Lower lobe of right lung (tissue), 2 donors: ENCODE data around the gene CRIP1. TPM values are rescaled to one million over a fixed set of nuclear protein-coding genes. Genes with fewer than 3 reads are reported as not detected.
A peak's percentile ranks its signal among the peaks of the same experiment; 100 is the strongest.

ENCODE experiments used
- ATAC-seq, 2 donors: fragments of 200-7000 bp; cut with Tn5 transposase; one replicate each; pipeline ENCODE4 v1.9.1; 2020 to 2022; ENCODE audit warnings: mild to moderate bottlenecking in 2 of 2, moderate library complexity in 2 of 2
- DNase-seq: peaks from one replicate; pipeline ENCODE4 v3.0.0-alpha.2; 2020
- H3K27ac ChIP-seq: fragments of 200-600 bp; one replicate; pipeline ENCODE4 v1.8.0; 2022
- H3K27me3 ChIP-seq: fragments of 200-600 bp; one replicate; pipeline ENCODE4 v1.8.0; 2022; ENCODE audit warnings: low read depth
- H3K36me3 ChIP-seq: fragments of 200-600 bp; one replicate; pipeline ENCODE4 v1.8.0; 2022; ENCODE audit warnings: mild to moderate bottlenecking
- H3K4me1 ChIP-seq: fragments of 200-600 bp; one replicate; pipeline ENCODE4 v1.8.0; 2022
- H3K4me3 ChIP-seq: fragments of 200-600 bp; one replicate; pipeline ENCODE4 v1.8.0; 2022; ENCODE audit warnings: mild to moderate bottlenecking
- H3K9me3 ChIP-seq: fragments of 200-600 bp; one replicate; pipeline ENCODE4 v1.8.0; 2022
- CTCF ChIP-seq: fragments of 200-600 bp; IDR thresholded peaks from one replicate; pipeline ENCODE4 v1.8.0; 2022; ENCODE audit warnings: antibody characterized with exemption, mild to moderate bottlenecking
- intact Hi-C: fragments of 100-400 bp; cut with DNase I; formaldehyde crosslinking; loops from one replicate; pipeline ENCODE4 v1.11.0; 2022
- long read RNA-seq: library from polyadenylated mRNA; unstranded; transcript quantifications from one replicate; pipeline ENCODE4 v2.0.0, GENCODE V29; 2021
- total RNA-seq: library from RNA; stranded (reverse); fragmentation: NEBNext Ultra II Directional; extraction: Animal tissue kit (Norgen Biotek cat#: 25700); gene quantifications from one replicate; pipeline ENCODE4 v1.2.1, GENCODE V29; 2021
- donor health status: DM: no; HTN: yes; CAD: no; lungs with severe emphysema.

The CRIP1 gene, protein sequence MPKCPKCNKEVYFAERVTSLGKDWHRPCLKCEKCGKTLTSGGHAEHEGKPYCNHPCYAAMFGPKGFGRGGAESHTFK
- total RNA-seq = 237 TPM
- long read RNA-seq, transcript CRIP1-206 (3 exons, 2,241 nt) = minor isoform, 11 of 60 reads
- long read RNA-seq, transcript CRIP1-205 (4 exons, 638 nt) = minor isoform, 8 of 60 reads
- long read RNA-seq, transcript CRIP1-201 (5 exons, 1,311 nt) = major isoform, 37 of 60 reads
- long read RNA-seq, partial matches to known transcripts = 1 of 60 reads
- long read RNA-seq, other reads (novel, unspliced or antisense) = 1 of 60 reads

- H3K9me3 ChIP-seq = no peaks in the 10 kb centered on the region
- peak within 1 kb of the TSS; percentile 83 for H3K4me3 ChIP-seq
- ATAC-seq = no peak
- TF ChIP-seq CTCF = no peak
- intact Hi-C loops = no loop called here
- H3K27me3 ChIP-seq = no peaks in the 10 kb centered on the region
- peaks cover 86% of the 10 kb centered on the region for H3K4me1 ChIP-seq
- DNase-seq = no peak
- peak within 1 kb of the TSS; percentile 99 for H3K27ac ChIP-seq
- H3K36me3 ChIP-seq = no peaks in the 10 kb centered on the region
Measured at GRCh38 chr14:105486163-105486973, at the start of gene CRIP1. TSS of gene CRIP1 (plus strand) at chr14:105486886. CDS start at chr14:105487260, 374 bp downstream.

DNA sequence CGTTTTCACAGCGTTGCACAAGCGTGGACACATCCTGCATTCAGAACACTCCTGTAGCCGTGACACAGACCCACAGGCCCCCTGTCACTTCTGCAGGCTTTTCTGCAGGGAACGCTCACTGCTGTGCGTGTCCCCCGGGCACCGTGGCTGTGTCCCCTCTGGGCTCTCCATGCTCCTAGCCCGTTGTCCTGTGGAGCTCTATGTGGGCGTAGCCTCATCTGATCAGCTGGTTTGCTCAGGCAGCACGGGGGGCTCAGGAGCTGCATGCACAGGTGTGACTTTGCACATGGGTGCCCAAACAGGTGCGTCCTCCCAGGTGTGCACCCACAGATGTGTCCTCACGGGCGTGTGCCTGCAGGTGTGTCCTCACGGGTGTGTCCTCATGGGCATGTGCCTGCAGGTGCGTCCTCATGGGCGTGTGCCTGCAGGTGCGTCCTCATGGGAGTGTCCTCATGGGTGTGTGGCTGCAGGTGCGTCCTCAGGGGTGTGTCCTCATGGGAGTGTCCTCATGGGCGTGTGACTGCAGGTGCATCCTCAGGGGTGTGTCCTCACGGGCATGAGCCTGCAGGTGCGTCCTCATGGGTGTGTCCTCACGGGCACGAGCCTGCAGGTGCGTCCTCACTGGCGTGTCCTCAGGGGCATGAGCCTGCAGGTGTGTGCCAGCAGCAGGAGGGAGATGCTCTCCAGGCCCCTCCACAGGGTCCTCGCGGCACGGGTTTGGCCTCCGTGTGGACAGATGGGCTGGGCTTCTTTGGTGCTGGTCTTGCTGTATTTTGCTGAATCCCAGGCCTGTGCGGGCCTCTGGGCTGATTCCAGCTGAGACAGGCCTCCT, 49.6 kb upstream of the CRIP1 start:
- H3K27me3 ChIP-seq = no peaks in the 10 kb centered on the region
- TF ChIP-seq CTCF = no peak
- no peak overlapping the region for H3K27ac ChIP-seq
- ATAC-seq (peak in 1 of 2 donors; percentile 3), DNase-seq (no peak)
- H3K4me3 ChIP-seq = no peak overlapping the region
- intact Hi-C loops = no loop called here
- H3K9me3 ChIP-seq = no peaks in the 10 kb centered on the region
- peaks cover 5% of the 10 kb centered on the region for H3K4me1 ChIP-seq
- peaks cover 18% of the 10 kb centered on the region for H3K36me3 ChIP-seq

GRCh38 chr14:105437723-105438500, 48.8 kb upstream of the CRIP1 start:
- Histone ChIP-seq H3K4me1 (peaks cover 5% of the 10 kb centered on the region), H3K36me3 (peaks cover 26% of the 10 kb centered on the region), H3K9me3 (no peaks in the 10 kb centered on the region), H3K27me3 (no peaks in the 10 kb centered on the region), H3K4me3 (no peak overlapping the region), H3K27ac (no peak overlapping the region)
- DNase-seq = no peak
- intact Hi-C loops = no loop called here
- TF ChIP-seq CTCF = no peak
- ATAC-seq = no peak

DNA sequence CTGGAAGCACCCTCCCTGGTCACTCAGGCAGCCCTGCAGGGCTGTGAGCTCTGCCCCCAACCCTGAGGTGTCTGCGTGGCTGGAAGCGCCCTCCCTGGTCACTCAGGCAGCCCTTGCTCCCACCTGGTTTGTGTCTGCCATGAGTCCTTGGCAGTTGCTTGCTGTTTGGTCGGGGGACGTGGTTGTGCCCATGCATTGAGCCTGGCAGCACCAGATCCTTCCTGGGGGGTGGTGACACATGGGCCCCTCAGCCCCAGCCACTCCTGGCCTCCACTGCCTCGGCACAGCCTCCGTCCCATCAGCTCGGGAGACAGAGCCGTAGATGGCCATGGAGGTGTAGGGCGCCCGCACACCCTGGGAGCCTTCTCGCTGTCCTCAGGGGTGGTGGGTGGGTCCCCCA, 47.5 kb upstream of the CRIP1 start:
- peaks cover 5% of the 10 kb centered on the region for H3K4me1 ChIP-seq
- no peaks in the 10 kb centered on the region for H3K9me3 ChIP-seq
- H3K36me3 ChIP-seq = peaks cover 30% of the 10 kb centered on the region
- H3K27me3 ChIP-seq = no peaks in the 10 kb centered on the region
- no peak for DNase-seq
- intact Hi-C loops = no loop called here
- ATAC-seq = no peak
- H3K27ac ChIP-seq = no peak overlapping the region
- no peak for TF ChIP-seq CTCF
- no peak overlapping the region for H3K4me3 ChIP-seq
